Subcutaneous adipose tissue (tissue), 4 donors: Measurements from ENCODE around the gene SPON2. TPM values are rescaled to one million over a fixed set of nuclear protein-coding genes. Genes with fewer than 3 reads are reported as not detected.

ENCODE experiments used
- total RNA-seq, 4 donors: library from RNA; depleted of rRNA; stranded (reverse); fragments of >200 nt; gene quantifications; one replicate each; pipeline ENCODE4 v1.1.0, GENCODE V29; 2016
- TF ChIP-seq, protein P1 (sequence below): fragments of 450-650 bp; IDR thresholded peaks from one replicate; pipeline ENCODE4 v1.5.1; 2016; ENCODE audit warnings: low read depth, mild to moderate bottlenecking, control low read depth, antibody characterized with exemption, moderate library complexity

The SPON2 gene
- total RNA-seq, 4 donors from 2014 or later: 14.3 to 67.2 (median 46.4) TPM

DNA sequence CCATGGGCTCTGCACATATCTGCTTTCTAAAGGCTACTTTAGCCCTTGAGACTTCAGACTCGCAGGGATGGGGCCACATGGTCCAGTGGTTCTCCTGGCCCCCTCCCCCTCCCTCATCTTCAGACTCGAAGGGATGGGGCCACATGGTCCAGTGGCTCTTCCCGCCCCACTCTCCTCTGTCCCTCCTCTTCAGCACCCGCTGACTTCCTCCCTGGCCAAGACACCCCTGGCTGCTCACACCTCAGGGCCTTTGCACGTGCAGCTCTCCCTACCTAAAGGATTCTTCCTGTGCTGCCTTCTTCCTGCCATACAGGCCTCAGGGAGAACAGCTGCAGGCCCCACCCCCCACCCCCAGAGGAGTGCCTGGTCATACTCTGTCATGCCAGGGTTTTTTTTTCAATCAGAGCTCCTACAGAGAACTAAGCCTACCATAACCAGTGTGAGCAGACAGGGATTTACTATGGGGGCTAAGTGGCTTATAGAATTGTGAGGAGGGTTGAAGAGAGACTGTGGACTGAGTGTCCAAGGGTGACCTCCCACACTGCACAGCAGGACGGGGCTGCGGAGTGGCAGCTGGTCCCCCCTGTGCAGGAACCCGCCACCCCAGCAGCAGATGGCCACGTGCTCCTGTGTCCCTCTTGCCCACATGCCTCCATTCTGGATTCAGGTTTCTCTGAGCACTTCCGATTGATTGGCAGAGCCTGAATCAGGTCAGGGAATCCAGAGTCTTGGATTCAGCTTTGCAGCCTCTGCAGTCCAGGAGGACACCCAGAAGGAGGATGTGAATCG lies 6.1 kb upstream of the SPON2 start:
- TF ChIP-seq, protein P1, sequence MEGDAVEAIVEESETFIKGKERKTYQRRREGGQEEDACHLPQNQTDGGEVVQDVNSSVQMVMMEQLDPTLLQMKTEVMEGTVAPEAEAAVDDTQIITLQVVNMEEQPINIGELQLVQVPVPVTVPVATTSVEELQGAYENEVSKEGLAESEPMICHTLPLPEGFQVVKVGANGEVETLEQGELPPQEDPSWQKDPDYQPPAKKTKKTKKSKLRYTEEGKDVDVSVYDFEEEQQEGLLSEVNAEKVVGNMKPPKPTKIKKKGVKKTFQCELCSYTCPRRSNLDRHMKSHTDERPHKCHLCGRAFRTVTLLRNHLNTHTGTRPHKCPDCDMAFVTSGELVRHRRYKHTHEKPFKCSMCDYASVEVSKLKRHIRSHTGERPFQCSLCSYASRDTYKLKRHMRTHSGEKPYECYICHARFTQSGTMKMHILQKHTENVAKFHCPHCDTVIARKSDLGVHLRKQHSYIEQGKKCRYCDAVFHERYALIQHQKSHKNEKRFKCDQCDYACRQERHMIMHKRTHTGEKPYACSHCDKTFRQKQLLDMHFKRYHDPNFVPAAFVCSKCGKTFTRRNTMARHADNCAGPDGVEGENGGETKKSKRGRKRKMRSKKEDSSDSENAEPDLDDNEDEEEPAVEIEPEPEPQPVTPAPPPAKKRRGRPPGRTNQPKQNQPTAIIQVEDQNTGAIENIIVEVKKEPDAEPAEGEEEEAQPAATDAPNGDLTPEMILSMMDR: no peak

DNA sequence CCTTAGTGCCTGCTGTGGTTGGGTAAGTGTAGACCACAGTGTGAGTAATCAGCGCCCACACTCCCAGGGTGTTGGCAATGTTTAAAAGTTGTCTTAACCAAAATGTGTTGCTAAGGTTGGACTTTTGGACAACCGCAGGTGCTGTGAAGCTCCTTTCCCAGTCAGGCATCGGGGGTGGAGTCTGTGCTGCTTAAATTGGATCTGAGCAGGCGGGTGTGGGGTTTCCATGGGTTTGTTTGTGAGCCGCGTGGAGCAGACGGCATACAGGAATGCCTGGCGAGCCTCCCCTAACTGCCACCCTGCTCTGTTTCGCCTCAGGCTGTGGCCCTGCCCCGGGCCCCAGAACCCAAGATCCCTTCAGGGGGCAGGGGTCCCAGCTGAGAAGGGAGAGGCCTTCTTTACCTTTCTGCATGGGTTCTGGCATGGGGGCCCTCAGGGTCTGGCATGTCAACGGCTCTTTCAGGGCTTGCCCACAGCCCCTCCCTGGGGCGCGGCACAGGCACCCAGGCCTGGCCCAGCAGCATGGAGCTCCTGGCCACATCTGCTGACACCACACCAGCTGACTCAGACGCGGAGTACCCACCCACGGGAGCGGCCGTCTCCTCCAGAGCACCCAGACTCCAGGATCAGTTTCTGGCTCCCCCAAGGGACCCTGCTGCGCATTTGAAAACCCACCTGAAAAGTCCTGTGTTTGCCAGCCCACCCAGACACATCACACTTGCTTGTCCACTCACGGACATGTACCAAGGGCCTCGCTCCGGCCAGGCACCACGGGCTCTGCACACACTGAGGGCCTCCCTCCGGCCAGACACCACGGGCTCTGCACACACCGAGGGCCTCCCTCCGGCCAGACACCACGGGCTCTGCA lies 5.1 kb upstream of the SPON2 start:
- TF ChIP-seq, protein P1: no peak

DNA sequence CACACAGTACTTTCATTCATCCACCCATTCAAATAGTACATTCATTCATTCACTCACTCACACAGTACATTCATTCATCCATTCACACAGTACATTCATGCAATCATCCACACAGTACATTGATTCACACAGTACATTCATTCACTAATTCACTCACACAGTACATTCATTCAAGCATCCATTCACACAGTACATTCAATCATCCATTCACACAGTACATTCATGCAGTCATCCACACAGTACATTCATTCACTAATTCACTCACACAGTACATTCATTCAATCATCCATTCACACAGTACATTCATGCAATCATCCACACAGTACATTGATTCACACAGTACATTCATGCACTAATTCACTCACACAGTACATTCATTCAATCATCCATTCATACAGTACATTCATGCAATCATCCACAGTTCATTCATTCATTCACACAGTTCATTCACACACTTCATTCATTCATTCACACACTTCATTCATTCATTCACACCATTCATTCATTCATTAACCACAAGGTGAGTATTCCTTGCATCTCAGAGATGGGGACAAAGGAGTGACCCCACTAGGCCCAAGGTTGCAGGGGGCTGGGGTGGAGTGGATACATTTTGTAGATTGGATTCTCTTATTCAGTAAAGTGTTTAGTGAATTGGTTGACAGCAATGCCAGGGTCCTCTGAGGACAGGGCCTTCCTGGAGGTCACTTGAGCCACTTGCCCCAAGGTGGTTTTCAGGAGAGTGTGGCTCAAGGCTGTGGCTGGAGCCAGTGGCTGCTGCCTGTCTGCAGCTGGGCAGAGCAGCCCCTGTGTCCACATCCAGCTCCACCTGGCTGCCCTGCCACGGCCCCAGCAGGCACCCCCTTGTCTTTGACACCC lies 4.3 kb upstream of the SPON2 start:
- TF ChIP-seq, protein P1: no peak

DNA sequence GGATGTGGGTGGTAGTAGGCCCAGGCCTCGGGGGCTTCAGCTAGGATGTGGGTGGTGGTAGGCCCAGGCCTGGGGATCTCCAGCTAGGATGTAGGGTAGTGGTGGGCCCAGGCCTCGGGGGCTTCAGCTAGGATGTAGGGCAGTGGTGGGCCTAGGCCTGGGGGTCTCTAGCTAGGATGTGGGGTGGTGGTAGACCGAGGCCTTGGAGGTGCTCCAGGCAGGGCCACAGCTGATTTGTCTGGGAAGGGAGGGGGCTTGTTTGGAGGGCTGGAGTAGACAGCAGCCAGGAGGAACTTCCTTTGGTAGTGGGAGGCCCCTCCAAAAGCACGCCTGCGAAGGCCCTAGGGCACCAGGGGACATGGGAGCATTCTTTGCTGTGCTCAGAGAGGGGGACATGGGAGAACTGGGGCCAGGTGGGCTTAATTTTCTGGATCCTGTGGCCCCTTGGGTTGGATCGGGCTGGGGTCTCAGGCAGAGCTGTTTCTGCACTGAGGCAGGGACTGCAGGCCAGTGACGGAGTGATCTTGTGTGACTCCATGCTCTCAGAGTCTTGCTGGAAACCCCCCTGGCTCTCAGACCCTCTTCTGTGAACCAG lies 3.3 kb upstream of the SPON2 start:
- TF ChIP-seq, protein P1: no peak

DNA sequence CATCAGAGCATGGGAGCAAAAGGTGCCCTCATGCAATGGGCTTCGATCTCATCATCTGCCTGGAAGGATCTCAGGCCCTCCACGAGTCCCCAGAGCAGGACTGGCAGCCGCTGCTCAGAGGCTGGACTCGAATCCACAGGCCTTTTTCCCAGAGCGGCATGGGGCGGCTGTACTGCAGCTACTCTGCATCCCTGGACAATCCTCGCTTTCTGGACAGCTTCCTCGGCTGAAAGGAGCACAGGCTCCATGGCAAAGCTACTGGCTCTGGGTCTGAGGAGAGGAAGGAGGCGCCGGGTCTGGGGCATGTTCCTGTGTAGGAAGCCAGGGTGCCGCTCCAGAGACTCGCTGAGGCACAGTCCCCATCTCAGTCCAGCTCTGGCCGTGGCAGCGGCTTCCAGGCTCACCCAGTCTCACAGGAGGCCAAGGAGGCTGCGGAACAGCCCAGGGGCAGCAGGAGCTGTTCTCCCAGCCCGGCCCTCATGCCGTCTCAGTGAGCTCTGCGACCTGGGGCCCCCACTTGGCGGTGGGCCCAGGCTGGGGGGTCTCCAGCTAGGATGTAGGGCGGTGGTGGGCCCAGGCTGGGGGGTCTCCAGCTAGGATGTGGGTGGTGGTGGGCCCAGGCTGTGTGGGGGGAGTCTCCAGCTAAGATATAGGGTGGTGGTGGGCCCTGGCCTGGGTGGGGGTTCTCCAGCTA lies 2.7 kb upstream of the SPON2 start:
- TF ChIP-seq, protein P1: no peak

GRCh38 chr4:1172971-1173757 lies 781 bp upstream of the SPON2 start:
- TF ChIP-seq, protein P1: no peak
